Psoas muscle (tissue), 8 donors: ENCODE data around the gene CCDC54. TPM values are rescaled to one million over a fixed set of nuclear protein-coding genes. Genes with fewer than 3 reads are reported as not detected.

Source experiments
- ATAC-seq, 4 donors: fragments of 200-7000 bp; cut with Tn5 transposase; one replicate each; pipeline ENCODE4 v1.9.1; 2020; ENCODE audit warnings: moderate library complexity in 3 of 4, mild to moderate bottlenecking in 2 of 4
- DNase-seq, 2 donors: peaks; one replicate each; pipeline ENCODE4 v3.0.0-alpha.2; 2020
- H3K27ac ChIP-seq: fragments of 200-600 bp; one replicate; pipeline ENCODE4 v1.8.0; 2022
- H3K27me3 ChIP-seq, 3 donors: fragments of 200-600 bp in 1 of 3; one replicate each; pipeline versions ENCODE4 v1.6.1 to v1.8.0; 2013 to 2022; ENCODE audit warnings: low read length in 2 of 3, mild to moderate bottlenecking in 2 of 3, moderate library complexity in 1 of 3; ENCODE audit not compliant: insufficient read depth in 3 of 3
- H3K36me3 ChIP-seq, 2 donors: fragments of 200-600 bp in 1 of 2; one replicate each; pipeline versions ENCODE4 v1.6.1 to v1.8.0; 2013 to 2022; ENCODE audit warnings: low read depth in 1 of 2, mild to moderate bottlenecking in 1 of 2, moderate library complexity in 1 of 2; ENCODE audit not compliant: insufficient read depth in 1 of 2
- H3K4me1 ChIP-seq: fragments of 200-600 bp; one replicate; pipeline ENCODE4 v1.8.0; 2022
- H3K4me3 ChIP-seq: fragments of 200-600 bp; one replicate; pipeline ENCODE4 v1.8.0; 2022; ENCODE audit warnings: mild to moderate bottlenecking
- H3K9me3 ChIP-seq: fragments of 200-600 bp; one replicate; pipeline ENCODE4 v1.8.0; 2022
- CTCF ChIP-seq: fragments of 200-600 bp; IDR thresholded peaks from one replicate; pipeline ENCODE4 v1.8.0; 2022; ENCODE audit warnings: antibody characterized with exemption
- WGBS, 3 donors: extraction: QIAGEN DNeasy Blood & Tissue Kit; methylation state at CpG; one replicate each; pipeline versions ENCODE4 v1.1.6 to v1.1.7; 2013; 5-methylcytosine and 5-hydroxymethylcytosine counted together
- intact Hi-C, 2 donors: fragments of 100-400 bp; cut with DNase I; formaldehyde crosslinking; loops; one replicate each; pipeline versions ENCODE4 v1.11.0 to v1.14.2; 2022
- polyA plus RNA-seq, 3 donors: library from polyadenylated mRNA; stranded (reverse); fragments of 200-250 nt; gene quantifications; one replicate each; pipeline ENCODE4 v1.2.3, GENCODE V29; 2013
- total RNA-seq, 4 donors: library from RNA; stranded (reverse); fragmentation: NEBNext Ultra II Directional in 2 of 4; extraction: Animal tissue kit (Norgen Biotek cat#: 25700) in 2 of 4; gene quantifications; one replicate each; pipeline versions ENCODE4 v1.2.1 to v1.2.4, GENCODE V29; 2021 to 2023
- donor health status: healthy with polysubstance abuse.
- donor health status: DM: no; HTN: no; CAD: no; lungs with moderate emphysema.
- donor health status: Bipolar disorder and iron deficiency.
- donor health status: healthy.
- donor health status: DM: yes; HTN: yes; CAD: no.
- donor health status: DM: no; HTN: no; CAD: no.
- donor health status: DM: no; HTN: no; CAD: no.
- donor health status: DM: yes; HTN: yes; CAD: no.

CCDC54 gene
- total and polyA plus RNA-seq, 7 donors = not detected

GRCh38 chr3:107408513-107408912 lies 31.3 kb downstream of the CCDC54 start:
- Histone ChIP-seq H3K4me1 (no peaks in the 10 kb centered on the region), H3K27ac (no peak overlapping the region), H3K36me3 (no peaks in the 10 kb centered on the region), H3K27me3 (no peaks in the 10 kb centered on the region), H3K9me3 (peaks cover 7% of the 10 kb centered on the region), H3K4me3 (no peak overlapping the region)
- ATAC-seq (no peak), DNase-seq (no peak)
- intact Hi-C loops = no loop called here
- WGBS, 3 donors = 95 to 98% (median 97%) methylated on average over 5 of the region's 5 CpGs
- TF ChIP-seq CTCF = no peak

- Histone ChIP-seq H3K4me3 (no peak overlapping the region), H3K27me3 (no peaks in the 10 kb centered on the region), H3K9me3 (peaks cover 7% of the 10 kb centered on the region), H3K36me3 (no peaks in the 10 kb centered on the region), H3K4me1 (no peaks in the 10 kb centered on the region), H3K27ac (no peak overlapping the region)
- DNase-seq = no peak
- TF ChIP-seq CTCF = no peak
- intact Hi-C loops = no loop called here
- WGBS, 3 donors = 88 to 95% (median 90%) methylated on average over 2 of the region's 2 CpGs
- no peak for ATAC-seq
Measured at GRCh38 chr3:107409365-107409764, 32.1 kb downstream of the CCDC54 start.

- intact Hi-C loops = no loop called here
- no peak for TF ChIP-seq CTCF
- H3K27me3 ChIP-seq = no peaks in the 10 kb centered on the region
- DNase-seq = no peak
- H3K36me3 ChIP-seq = no peaks in the 10 kb centered on the region
- ATAC-seq = no peak
- H3K9me3 ChIP-seq = peaks cover 7% of the 10 kb centered on the region
- no peak overlapping the region for H3K4me3 ChIP-seq
- WGBS, 3 donors = 85 to 90% (median 88%) methylated on average over 1 of the region's 1 CpG
- H3K27ac ChIP-seq = no peak overlapping the region
- H3K4me1 ChIP-seq = no peaks in the 10 kb centered on the region
Measured at GRCh38 chr3:107410606-107411005, 33.4 kb downstream of the CCDC54 start.

GRCh38 chr3:107411056-107411455 lies 33.8 kb downstream of the CCDC54 start:
- Histone ChIP-seq H3K9me3 (peaks cover 7% of the 10 kb centered on the region), H3K27ac (no peak overlapping the region)
- ATAC-seq = no peak

More at GRCh38 chr3:107411056-107411455, 33.8 kb downstream of the CCDC54 start:
- Histone ChIP-seq H3K36me3 (no peaks in the 10 kb centered on the region), H3K27me3 (no peaks in the 10 kb centered on the region), H3K4me3 (no peak overlapping the region), H3K4me1 (no peaks in the 10 kb centered on the region)
- TF ChIP-seq CTCF = no peak
- intact Hi-C loops = no loop called here
- no peak for DNase-seq
